Measurements from ENCODE around the gene TMSB4X.
A peak's percentile ranks its signal among the peaks of the same experiment; 100 is the strongest.

Gene TMSB4X

GRCh38 chrX:12994321-12994720 lies 19.4 kb downstream of the TMSB4X start:
- no peaks in the 10 kb centered on the region for H3K36me3 Mint-ChIP-seq (ENCODE audit: insufficient read depth)
- no peak overlapping the region for H3K4me3 Mint-ChIP-seq
- no peak for ATAC-seq (replicated peaks; ENCODE audit: extremely low read depth, poor library complexity, severe bottlenecking)
- no peaks in the 10 kb centered on the region for H3K27me3 Mint-ChIP-seq
- DNase-seq (ENCODE audit: low spot score in 2 of 2) = no peak
- H3K4me1 Mint-ChIP-seq = peaks cover 23% of the 10 kb centered on the region
- no peaks in the 10 kb centered on the region for H3K9me3 Mint-ChIP-seq
- H3K27ac Mint-ChIP-seq (ENCODE audit: low read depth) = no peak overlapping the region

DNA sequence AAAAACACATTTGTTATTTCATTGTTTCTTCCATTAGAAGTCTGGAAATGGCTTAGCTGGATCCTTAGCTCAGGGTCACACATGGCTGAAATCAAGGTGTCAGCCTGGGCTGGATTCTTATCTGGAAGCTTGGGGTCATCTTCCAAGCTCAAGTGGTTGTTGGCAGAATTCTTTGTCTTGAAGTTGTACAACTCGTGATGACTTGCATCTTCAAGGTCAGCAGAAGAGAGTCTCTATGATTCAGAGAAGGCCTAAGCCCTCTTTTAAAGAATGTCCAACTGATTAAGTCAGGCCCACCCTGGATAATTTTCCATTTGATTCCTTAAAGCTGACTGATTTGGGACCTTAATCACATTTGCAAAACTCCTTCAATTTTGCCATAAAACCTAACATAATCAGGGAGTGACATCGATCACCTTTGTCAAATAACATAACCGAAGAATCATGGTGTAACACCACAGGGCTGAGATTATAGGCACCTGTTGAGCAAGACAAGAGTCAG lies 22.1 kb downstream of the TMSB4X start:
- no peak overlapping the region for H3K4me3 Mint-ChIP-seq
- no peak for ATAC-seq (replicated peaks; ENCODE audit: extremely low read depth, poor library complexity, severe bottlenecking)
- H3K36me3 Mint-ChIP-seq (ENCODE audit: insufficient read depth) = peaks cover 9% of the 10 kb centered on the region
- no peak for DNase-seq (ENCODE audit: low spot score in 2 of 2)
- H3K4me1 Mint-ChIP-seq = peaks cover 34% of the 10 kb centered on the region
- H3K27me3 Mint-ChIP-seq = no peaks in the 10 kb centered on the region
- no peaks in the 10 kb centered on the region for H3K9me3 Mint-ChIP-seq
- peak overlapping the region; percentile 87 for H3K27ac Mint-ChIP-seq (ENCODE audit: low read depth)

- H3K27ac Mint-ChIP-seq (ENCODE audit: low read depth) = peak overlapping the region; percentile 87
- DNase-seq (ENCODE audit: low spot score in 2 of 2) (no peak), ATAC-seq (replicated peaks; ENCODE audit: extremely low read depth, poor library complexity, severe bottlenecking) (no peak)
- peak overlapping the region; percentile 47 for H3K4me3 Mint-ChIP-seq
- no peaks in the 10 kb centered on the region for H3K9me3 Mint-ChIP-seq
- peaks cover 34% of the 10 kb centered on the region for H3K4me1 Mint-ChIP-seq
- no peaks in the 10 kb centered on the region for H3K27me3 Mint-ChIP-seq
- H3K36me3 Mint-ChIP-seq (ENCODE audit: insufficient read depth) = peaks cover 9% of the 10 kb centered on the region
Measured at GRCh38 chrX:12997906-12998687, 23.2 kb downstream of the TMSB4X start.

GRCh38 chrX:12999422-12999821 lies 24.5 kb downstream of the TMSB4X start:
- Mint-ChIP-seq H3K4me3 (peak overlapping the region; percentile 57), H3K27ac (ENCODE audit: low read depth) (peak overlapping the region; percentile 97), H3K4me1 (peaks cover 35% of the 10 kb centered on the region), H3K27me3 (no peaks in the 10 kb centered on the region), H3K9me3 (no peaks in the 10 kb centered on the region), H3K36me3 (ENCODE audit: insufficient read depth) (peaks cover 10% of the 10 kb centered on the region)
- peak; percentile 75 for ATAC-seq (replicated peaks; ENCODE audit: extremely low read depth, poor library complexity, severe bottlenecking)
- DNase-seq (ENCODE audit: low spot score in 2 of 2) = no peak

DNA sequence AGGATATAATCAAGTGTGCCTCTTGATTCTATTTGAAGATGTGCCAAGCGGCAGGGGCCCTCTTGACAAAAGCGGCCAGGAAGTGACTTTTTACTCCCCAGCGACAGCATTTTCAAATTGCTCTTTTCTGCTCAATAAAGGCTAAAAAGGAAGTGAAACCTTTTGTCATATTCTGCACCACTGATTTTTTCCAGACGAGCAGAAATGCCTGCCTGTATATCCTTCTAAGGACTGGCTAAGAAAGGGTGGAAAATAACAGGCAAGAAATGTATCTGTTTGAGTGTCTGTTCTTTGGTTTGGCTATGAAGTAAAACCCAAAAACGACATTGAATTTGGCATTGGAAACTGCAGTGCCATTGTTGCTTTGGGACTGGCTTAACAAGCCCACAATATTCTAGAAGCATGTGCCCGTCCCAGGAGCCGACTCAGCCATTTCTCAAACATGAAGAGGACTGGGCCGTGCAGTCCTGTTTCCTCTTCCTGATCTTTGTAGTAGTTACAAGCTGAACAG lies 25.4 kb downstream of the TMSB4X start:
- ATAC-seq (replicated peaks; ENCODE audit: extremely low read depth, poor library complexity, severe bottlenecking) = peak; percentile 53
- no peak for DNase-seq (ENCODE audit: low spot score in 2 of 2)
- H3K9me3 Mint-ChIP-seq = no peaks in the 10 kb centered on the region
- H3K27me3 Mint-ChIP-seq = no peaks in the 10 kb centered on the region
- peaks cover 10% of the 10 kb centered on the region for H3K36me3 Mint-ChIP-seq (ENCODE audit: insufficient read depth)
- H3K27ac Mint-ChIP-seq (ENCODE audit: low read depth) = peak overlapping the region; percentile 97
- peak overlapping the region; percentile 57 for H3K4me3 Mint-ChIP-seq
- peaks cover 43% of the 10 kb centered on the region for H3K4me1 Mint-ChIP-seq

DNA sequence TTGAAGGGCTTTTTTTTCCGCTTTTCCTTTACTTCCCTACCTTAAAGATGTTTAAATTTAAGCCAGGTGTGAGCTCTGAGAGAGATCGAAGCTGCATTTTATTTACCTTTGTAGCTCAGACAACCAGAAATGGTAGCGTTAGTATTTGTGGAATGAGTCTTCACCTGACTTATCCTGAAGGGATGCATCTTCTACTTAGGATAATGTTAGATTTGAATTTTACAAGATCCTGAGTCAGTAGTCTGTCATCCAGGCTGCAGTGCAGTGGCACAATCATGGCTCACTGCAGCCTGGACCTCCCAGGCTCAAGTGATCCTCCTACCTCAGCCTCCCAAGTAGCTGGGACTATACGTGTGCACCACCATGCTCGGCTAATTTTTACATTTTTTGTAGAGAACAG lies 26.2 kb downstream of the TMSB4X start:
- ATAC-seq (replicated peaks; ENCODE audit: extremely low read depth, poor library complexity, severe bottlenecking) = no peak
- Mint-ChIP-seq H3K27ac (ENCODE audit: low read depth) (peak overlapping the region; percentile 97), H3K27me3 (no peaks in the 10 kb centered on the region), H3K36me3 (ENCODE audit: insufficient read depth) (peaks cover 10% of the 10 kb centered on the region), H3K4me1 (peaks cover 47% of the 10 kb centered on the region), H3K9me3 (no peaks in the 10 kb centered on the region), H3K4me3 (no peak overlapping the region)
- DNase-seq (ENCODE audit: low spot score in 2 of 2) = no peak

GRCh38 chrX:13001961-13002671 lies 27.2 kb downstream of the TMSB4X start:
- peak overlapping the region; percentile 23 for H3K4me3 Mint-ChIP-seq
- peak overlapping the region; percentile 97 for H3K27ac Mint-ChIP-seq (ENCODE audit: low read depth)
- DNase-seq (ENCODE audit: low spot score in 2 of 2) (no peak), ATAC-seq (replicated peaks; ENCODE audit: extremely low read depth, poor library complexity, severe bottlenecking) (no peak)
- H3K9me3 Mint-ChIP-seq = no peaks in the 10 kb centered on the region
- peaks cover 45% of the 10 kb centered on the region for H3K4me1 Mint-ChIP-seq
- H3K27me3 Mint-ChIP-seq = no peaks in the 10 kb centered on the region
- peaks cover 10% of the 10 kb centered on the region for H3K36me3 Mint-ChIP-seq (ENCODE audit: insufficient read depth)

DNA sequence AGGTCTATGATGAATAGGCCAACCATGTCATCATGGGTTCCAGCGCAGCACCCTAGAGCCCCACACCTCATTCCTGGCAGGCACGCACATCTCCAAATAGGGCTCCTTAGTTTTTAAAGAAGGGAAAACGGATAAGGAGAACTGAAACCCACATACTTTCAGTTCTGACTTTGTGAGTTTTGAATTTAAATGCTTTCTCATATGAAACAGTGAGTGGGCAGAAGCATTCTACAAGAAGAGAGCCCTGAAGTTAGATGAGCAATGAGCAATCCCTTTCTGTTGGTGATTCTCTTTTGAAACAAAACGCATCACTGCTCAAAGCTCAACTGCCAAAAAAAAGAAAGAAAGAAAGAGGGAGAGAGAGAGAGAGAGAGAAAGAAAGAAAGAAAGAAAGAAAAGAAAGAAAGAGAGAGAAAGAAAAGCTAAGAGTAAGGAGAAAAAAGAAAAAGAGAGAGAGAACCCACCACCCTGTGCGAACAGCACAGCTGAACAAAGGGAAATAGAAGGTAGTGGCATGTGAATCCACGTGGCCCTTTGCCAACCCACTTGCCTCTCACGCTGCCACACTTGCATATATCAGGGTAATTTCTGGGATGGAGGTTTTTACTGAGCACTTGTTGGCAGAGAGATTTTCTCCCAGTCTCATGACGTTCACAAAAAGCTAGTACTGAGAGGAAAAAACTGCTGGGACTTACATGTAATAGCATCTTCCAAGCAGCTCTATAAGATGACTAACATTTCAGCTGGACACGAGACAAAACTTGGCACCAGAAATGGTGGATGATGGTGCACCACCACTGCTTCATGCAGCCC lies 31.0 kb downstream of the TMSB4X start:
- peaks cover 35% of the 10 kb centered on the region for H3K4me1 Mint-ChIP-seq
- H3K27me3 Mint-ChIP-seq = no peaks in the 10 kb centered on the region
- no peak for DNase-seq (ENCODE audit: low spot score in 2 of 2)
- peak; percentile 67 for ATAC-seq (replicated peaks; ENCODE audit: extremely low read depth, poor library complexity, severe bottlenecking)
- peak overlapping the region; percentile 99 for H3K27ac Mint-ChIP-seq (ENCODE audit: low read depth)
- no peaks in the 10 kb centered on the region for H3K9me3 Mint-ChIP-seq
- H3K4me3 Mint-ChIP-seq = peak overlapping the region; percentile 76
- H3K36me3 Mint-ChIP-seq (ENCODE audit: insufficient read depth) = peaks cover 4% of the 10 kb centered on the region

- Mint-ChIP-seq H3K4me1 (peaks cover 42% of the 10 kb centered on the region), H3K27ac (ENCODE audit: low read depth) (no peak overlapping the region), H3K36me3 (ENCODE audit: insufficient read depth) (peaks cover 1% of the 10 kb centered on the region), H3K27me3 (no peaks in the 10 kb centered on the region), H3K4me3 (no peak overlapping the region), H3K9me3 (no peaks in the 10 kb centered on the region)
- no peak for ATAC-seq (replicated peaks; ENCODE audit: extremely low read depth, poor library complexity, severe bottlenecking)
- DNase-seq (ENCODE audit: low spot score in 2 of 2) = no peak
Measured at GRCh38 chrX:13007519-13008188, 32.7 kb downstream of the TMSB4X start.

- no peak for DNase-seq (ENCODE audit: low spot score in 2 of 2)
- peaks cover 47% of the 10 kb centered on the region for H3K4me1 Mint-ChIP-seq
- no peak overlapping the region for H3K27ac Mint-ChIP-seq (ENCODE audit: low read depth)
- no peaks in the 10 kb centered on the region for H3K9me3 Mint-ChIP-seq
- no peaks in the 10 kb centered on the region for H3K27me3 Mint-ChIP-seq
- no peak for ATAC-seq (replicated peaks; ENCODE audit: extremely low read depth, poor library complexity, severe bottlenecking)
- H3K4me3 Mint-ChIP-seq = no peak overlapping the region
- peaks cover 1% of the 10 kb centered on the region for H3K36me3 Mint-ChIP-seq (ENCODE audit: insufficient read depth)
Measured at GRCh38 chrX:13008189-13008533, 33.3 kb downstream of the TMSB4X start.

DNA sequence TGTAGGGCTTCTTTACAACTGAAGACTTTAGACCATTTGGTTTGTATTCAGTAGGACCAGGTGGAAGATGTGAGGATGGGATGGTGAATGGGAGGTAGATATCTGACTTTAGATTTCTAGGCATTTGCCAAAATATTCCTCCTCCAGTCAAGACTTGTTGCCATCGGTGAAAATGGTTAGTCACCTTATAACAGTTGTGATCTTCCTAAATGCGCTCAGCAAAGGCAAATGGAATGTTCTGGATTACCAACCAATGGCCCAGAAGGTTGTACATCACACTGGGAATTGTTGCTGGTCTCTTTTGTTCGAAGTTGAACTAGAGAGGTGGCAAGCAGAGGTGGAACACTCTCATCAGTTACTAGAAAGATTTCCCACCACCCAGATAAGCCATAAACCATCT lies 33.9 kb downstream of the TMSB4X start:
- H3K27ac Mint-ChIP-seq (ENCODE audit: low read depth) = no peak overlapping the region
- ATAC-seq (replicated peaks; ENCODE audit: extremely low read depth, poor library complexity, severe bottlenecking) (no peak), DNase-seq (ENCODE audit: low spot score in 2 of 2) (no peak)
- no peaks in the 10 kb centered on the region for H3K9me3 Mint-ChIP-seq
- H3K4me3 Mint-ChIP-seq = no peak overlapping the region
- H3K27me3 Mint-ChIP-seq = no peaks in the 10 kb centered on the region
- H3K4me1 Mint-ChIP-seq = peaks cover 54% of the 10 kb centered on the region
- peaks cover 1% of the 10 kb centered on the region for H3K36me3 Mint-ChIP-seq (ENCODE audit: insufficient read depth)

DNA sequence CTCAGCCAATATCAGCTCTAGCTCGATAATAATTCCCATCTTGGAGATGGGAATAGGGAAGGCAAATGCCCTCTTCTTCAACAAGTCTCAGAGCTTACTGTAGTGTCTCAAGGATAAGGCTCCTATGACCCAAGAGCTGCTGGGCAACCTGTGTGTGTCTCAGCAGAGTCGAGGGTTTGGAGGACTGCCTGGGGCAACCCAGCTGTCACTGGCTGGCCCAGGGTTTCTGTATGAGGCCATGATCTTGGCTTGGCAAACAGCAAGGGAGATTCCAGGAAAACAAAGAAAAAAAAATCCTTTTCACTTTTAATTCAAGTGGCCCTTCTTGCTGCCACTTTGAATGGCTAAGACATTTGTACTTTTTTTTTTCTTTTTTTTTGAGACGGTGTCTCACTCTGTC lies 34.4 kb downstream of the TMSB4X start:
- no peak for DNase-seq (ENCODE audit: low spot score in 2 of 2)
- Mint-ChIP-seq H3K9me3 (no peaks in the 10 kb centered on the region), H3K4me1 (peaks cover 58% of the 10 kb centered on the region), H3K36me3 (ENCODE audit: insufficient read depth) (no peaks in the 10 kb centered on the region), H3K27me3 (no peaks in the 10 kb centered on the region), H3K27ac (ENCODE audit: low read depth) (no peak overlapping the region), H3K4me3 (no peak overlapping the region)
- no peak for ATAC-seq (replicated peaks; ENCODE audit: extremely low read depth, poor library complexity, severe bottlenecking)
